ENCODE results near the gene DNMT3B. TPM values are rescaled to one million over a fixed set of nuclear protein-coding genes. Genes with fewer than 3 reads are reported as not detected.
"Not testable (repeated sequence)": the region's sequence is repeated elsewhere in the genome, so short reads cannot be mapped to it uniquely, and the experiment has no call there.

DNMT3B gene
- 3.1 and 3.9 TPM in 2 replicates for total RNA-seq (2014; rRNA removed; shearing (Covaris generic))
- 2.4 and 2.5 TPM in 2 replicates for polyA plus RNA-seq (2015; cell fraction: cytosol; rRNA removed)
- 7.7 and 10.1 TPM in 2 replicates for polyA plus RNA-seq (2015; cell fraction: nucleus; rRNA removed)

- peak; percentile 64 for DNase-seq (ENCODE audit: low read depth)
These were observed at the start of gene DNMT3B for GRCh38 chr20:32761831-32762753. Gene DNMT3B (plus strand): TSS chr20:32762385. CDS start chr20:32780324, 17,939 bp downstream.

DNA sequence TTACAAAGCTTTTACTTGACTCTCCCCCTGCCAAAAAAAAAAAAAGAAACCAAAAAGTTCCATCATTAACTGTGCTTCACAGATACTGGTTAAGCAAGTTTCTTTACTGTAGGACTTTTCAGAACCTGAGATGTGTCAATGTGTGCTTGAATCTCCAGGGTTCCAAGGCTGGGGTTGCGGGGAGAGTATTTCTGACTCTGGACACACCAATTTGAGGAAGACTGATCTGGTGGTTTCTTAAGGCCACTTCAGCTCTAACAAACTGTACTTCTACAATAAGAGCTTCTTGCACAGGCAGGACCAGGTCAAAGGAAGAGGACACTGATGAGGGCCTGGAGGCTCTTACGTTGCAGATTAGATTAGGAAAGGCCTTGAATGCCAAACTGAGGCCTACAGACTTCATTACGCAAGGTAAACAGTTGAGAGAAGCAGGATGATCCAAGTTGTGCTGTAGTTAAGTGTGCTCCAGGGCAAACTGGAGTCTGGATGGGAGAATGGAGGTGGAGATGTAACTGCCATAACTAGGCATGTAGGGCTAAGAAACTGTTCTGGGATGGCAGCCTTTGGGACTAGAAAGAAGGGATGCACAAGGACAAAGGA, 43.3 kb upstream of the DNMT3B start:
- no peak for DNase-seq (ENCODE audit: low read depth)

DNA sequence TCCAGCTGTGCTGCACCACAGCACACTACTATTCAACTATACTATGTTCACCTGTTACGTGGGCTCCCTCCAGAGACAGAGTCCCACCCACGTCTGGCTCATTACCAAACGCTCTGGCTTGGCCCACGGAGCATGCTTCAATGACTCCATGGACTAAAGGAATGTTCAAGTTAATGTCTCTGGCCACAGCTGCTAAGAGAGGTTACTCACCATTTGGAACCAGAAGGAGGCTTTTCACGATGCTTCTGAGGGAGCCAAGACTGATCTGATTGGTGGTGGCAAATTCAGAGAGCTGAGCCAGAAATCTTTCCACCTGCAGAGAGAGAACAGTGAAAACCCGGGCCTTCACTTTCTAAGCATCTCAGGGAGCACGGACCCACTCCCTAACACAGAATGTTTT, 34.5 kb upstream of the DNMT3B start:
- DNase-seq (ENCODE audit: low read depth): peak; percentile 20

DNA sequence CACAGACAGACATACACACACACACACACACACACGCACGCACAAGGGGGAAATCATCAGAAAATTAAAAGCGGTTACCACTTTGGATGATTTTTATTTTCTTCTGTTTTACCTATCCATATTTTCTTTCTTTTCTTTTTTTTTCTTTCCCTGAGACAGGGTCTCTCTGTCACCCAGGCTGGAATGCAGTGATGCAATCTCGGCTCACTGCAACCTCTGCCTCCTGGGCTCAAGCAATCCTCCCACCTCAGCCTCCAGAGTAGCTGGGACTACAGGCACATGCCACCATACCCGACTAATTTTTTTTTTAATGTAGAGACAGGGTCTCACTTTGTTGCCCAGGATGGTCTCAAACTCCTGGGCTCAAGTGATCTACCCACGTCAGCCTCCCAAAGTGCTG, 33.8 kb upstream of the DNMT3B start:
- DNase-seq (ENCODE audit: low read depth): not testable (repeated sequence)

GRCh38 chr20:32729334-32729733, 32.9 kb upstream of the DNMT3B start:
- DNase-seq (ENCODE audit: low read depth): not testable (repeated sequence)

DNA sequence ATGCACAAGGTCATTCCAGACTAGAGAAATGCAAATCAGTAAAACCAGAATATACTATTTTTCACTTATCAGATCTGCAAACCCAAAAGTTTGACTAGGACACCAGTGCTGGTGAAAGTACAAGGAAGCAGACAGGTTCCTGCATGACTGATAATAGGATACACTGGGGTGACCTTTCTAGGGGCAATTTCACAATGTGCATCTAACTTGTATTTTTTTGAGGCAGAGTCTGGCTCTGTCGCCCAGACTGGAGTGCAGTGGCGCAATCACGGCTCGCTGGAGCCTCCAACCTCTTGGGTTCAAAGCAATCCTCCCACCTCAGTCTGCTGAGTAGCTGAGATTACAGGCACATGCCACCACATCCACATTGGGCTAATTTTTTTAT, 30.3 kb upstream of the DNMT3B start:
- no peak for DNase-seq (ENCODE audit: low read depth)

GRCh38 chr20:32737371-32738223, 24.6 kb upstream of the DNMT3B start:
- peak; percentile 92 for DNase-seq (ENCODE audit: low read depth)

DNA sequence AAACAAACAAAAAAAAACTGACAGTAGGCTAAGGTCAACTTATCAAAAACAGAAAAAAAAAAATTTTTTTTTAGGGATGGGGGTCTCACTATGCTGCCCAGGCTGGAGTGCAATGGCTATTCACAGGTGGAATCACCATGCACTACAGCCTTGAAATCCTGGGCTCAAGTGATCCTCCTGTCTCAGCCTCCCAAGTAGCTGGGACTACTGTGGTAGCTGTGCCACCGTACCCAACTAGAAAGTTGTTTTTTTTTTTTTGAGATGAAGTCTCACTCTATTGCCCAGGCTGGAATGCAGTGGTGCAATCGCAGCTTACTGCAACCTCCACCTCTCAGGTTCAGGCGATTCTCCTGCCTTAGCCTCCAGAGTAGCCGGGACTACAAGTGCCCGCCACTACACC, 21.0 kb upstream of the DNMT3B start:
- no peak for DNase-seq (ENCODE audit: low read depth)

DNA sequence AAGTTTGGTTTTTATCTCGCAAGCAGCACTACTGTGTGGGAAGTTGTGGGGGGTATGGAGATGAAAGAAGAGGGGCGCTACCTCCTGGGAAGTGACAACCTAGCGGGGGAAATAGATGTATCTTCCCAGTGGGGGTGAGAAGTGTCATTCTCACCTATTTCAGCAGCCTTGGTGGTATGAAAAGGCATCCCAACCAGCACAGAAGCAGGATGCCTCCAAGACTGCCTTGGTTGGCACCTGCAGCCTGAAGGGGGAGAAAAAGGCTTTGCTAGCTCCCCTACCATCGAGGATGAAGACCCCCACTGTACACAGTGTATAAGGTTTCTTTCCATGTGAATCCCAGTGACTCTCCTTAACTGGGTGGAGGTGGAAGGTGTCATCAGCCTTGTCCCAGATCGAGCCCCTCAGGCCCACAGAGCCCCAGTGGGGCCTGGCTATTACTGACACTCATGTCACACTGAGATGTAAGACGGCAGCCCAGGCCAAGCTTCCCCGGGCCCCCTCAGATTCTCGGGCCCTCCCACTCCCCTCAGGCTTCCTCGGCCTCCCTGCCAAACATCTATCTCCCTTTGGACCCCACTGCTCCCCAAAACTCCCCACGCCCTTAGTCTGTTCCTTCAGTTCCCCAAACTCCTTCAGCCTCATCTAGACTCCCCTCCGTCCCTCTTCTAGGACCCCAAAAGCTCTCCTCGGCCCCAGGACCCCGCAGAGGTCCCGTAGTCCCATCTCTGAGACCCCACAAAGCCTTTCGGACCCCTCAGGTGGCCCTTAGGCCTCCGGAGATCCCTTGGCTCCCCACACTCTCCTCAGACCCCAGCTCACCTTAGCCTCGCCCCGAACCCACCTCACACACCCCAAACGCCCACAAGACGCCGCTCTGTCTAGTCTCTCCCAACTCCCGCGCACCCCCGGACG, 19.6 kb upstream of the DNMT3B start:
- peak; percentile 11 for DNase-seq (ENCODE audit: low read depth)

- DNase-seq (ENCODE audit: low read depth): peak; percentile 23
These were observed 18.7 kb upstream of the DNMT3B start, which contains the start of gene COMMD7 for GRCh38 chr20:32743237-32744112. Gene COMMD7 (minus strand): TSS chr20:32743467. CDS start chr20:32743391, 76 bp downstream.

DNA sequence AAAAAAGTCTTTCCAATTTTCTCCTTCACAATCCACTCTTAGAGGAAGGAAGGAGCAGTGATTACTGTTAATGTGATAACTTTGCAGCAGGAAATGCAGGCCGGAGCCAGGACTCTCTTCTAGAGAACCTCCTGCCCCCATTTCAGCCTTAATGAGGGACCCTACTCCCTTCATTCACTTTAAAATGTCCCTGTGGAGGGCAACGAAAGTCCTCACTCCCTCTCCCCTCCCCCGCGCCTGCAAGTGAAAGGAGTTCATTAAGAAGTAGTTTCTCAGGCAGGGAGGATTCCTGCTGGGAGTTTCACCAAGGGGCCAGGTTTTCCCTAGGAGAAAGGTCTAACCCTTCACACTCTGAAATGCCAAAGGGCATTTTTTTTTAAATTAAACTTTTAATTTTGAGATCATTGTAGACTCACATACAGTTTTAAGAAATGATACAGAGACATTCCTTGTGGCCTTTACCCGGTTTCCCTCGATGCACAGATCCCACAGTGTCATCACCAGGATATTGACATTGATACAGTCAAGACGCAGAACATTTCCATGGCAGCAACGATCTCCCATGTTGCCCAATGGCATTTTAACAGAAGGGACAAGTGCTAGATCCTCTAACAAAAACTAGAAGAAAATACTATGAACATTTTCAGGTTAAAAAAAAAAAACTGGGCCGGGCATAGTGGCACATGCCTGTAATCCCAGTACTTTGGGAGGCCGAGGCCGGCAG, 12.1 kb upstream of the DNMT3B start:
- no peak for DNase-seq (ENCODE audit: low read depth)

GRCh38 chr20:32751293-32751692, 10.9 kb upstream of the DNMT3B start:
- no peak for DNase-seq (ENCODE audit: low read depth)

- no peak for DNase-seq (ENCODE audit: low read depth)
These were observed 10.3 kb upstream of the DNMT3B start for GRCh38 chr20:32751702-32752457.

GRCh38 chr20:32752458-32753250, 9.5 kb upstream of the DNMT3B start:
- DNase-seq (ENCODE audit: low read depth): peak; percentile 87

GRCh38 chr20:32753731-32754130, 8.5 kb upstream of the DNMT3B start:
- DNase-seq (ENCODE audit: low read depth): peak; percentile 72

DNA sequence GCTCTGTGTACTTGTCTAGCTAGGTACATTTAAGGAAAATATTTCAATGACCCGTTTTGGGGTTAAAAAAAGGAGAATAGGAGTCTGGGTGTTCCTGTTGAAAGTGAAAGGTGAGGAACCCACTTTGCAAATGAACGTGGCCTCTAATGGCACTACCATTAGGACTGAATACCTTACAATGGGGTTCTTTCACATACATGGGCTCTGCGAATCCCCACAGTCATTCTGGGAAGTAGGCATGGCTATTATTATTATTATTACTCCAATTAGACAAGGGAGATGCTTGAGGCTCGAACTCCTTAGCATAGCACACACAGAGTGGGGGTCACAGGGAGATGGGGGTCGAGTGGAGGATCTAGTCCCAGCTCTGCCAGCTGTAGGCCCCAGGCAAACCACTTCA, 6.0 kb upstream of the DNMT3B start:
- no peak for DNase-seq (ENCODE audit: low read depth)

DNA sequence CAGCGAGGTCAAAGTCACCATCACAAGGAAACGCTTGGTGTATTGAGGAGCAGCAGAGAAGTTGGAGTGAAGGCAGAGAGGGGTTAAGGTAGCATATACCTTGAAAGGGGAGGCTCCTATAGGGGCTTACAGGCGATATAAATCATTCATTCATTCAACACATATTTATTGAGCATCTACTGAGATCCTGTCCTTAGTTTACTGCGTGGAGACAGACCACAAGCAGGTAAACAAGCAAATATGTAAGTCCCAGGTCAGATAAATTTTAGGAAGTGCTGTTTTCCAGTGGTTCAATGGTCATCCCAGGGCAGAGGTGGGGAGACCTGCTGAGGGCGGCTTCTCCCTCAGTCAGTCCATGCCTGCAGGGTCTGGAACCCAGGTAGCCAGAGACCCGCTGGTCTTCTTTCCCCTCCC, 761 bp upstream of the DNMT3B start:
- DNase-seq (ENCODE audit: low read depth): no peak

All from HT1080 (cell line).